Stimulated activated CD4-positive, alpha-beta T cell treated with anti-CD3 and anti-CD28 coated beads, Interleukin-4, amount 100 ng/mL, for 24 hours (primary cell): Measurements from ENCODE around the gene CCDC63.
"Not testable (repeated sequence)": the region's sequence is repeated elsewhere in the genome, so short reads cannot be mapped to it uniquely, and the experiment has no call there.

ENCODE experiments used
- DNase-seq: peaks from one replicate; pipeline ENCODE4 v3.0.0-alpha.2; 2020

CCDC63 gene

DNA sequence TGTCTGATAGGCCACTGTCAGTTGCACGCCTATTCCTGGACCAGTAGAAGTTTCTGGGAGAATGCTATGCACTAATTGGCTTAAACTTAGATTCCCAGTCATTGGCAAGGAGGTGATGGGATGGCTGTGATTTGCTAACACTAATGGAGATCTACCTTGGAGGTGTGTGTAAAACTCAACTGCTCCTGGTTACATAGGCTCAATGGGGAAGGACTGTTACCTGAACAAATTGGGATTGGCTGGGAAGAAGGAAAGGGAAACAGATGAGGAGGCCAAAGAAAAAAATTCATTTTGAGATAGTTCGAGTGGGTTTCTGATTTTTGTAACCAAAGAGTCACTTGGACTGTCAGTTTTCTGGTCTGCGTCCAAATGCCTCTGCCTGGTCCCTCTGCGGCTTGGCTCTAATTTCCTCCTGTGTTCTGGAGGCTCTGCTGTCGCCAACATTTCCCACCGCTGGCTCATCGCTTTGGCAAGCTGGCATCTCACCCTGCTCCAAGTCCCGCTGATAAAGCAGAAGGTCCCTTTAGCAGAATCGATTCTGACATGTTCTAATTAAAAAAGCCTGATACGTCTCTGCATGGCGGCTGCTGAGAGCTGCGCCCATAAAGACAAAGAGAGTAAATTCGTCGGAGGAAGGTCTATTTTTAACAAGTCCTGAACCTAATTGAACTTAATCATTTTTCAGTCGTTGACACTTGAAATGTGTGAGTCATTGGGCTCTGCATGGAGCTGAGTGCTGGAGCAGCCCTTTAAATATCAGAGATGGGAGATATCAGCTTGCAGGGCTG is 2.0 kb upstream of the CCDC63 start:
- DNase-seq: no peak

DNA sequence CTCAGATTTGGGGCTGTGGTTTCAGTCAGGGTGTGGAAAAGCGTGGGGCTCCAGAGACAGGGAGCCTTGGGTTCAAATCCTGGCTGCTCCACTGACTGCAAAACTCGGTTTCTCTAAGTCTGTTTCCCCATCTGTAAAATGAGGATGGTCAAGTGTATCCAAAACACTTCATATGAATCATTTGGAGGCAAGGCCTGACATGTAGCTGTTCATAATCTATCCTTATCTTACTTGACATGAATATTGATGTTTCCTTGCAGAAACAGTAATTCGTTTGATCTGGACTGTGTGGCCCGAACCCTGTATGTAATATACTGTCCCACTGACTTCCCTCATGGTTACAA is 1.5 kb upstream of the CCDC63 start:
- no peak for DNase-seq

DNA sequence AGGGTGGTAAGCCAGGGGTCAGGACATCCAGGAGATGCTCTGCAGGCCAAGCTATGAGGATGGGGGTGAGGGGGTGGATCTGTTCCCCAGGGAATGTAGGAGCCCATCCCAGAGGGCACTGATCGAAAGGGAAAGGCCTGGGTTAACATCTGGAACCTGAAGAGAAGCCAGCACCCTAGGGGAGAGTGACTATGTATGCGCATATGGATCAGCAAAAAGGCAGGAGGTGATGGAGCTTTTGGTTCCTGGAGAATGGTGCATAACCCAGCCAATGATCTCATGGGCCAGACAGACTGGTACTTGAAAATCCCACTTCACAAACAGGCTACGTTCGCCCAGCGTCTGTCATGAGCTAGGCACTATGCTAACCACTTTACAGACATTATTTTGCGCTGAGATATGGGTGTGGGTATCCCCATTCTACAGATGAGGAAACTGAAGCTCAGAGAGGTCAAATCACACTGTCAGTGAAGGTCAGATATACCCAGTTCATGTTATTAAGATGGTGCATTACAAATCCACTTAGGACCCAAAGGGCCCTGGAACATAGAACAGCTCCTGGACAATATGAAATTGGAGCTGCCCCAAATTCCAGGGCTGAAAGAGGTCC is 1.6 kb downstream of the CCDC63 start:
- no peak for DNase-seq

DNA sequence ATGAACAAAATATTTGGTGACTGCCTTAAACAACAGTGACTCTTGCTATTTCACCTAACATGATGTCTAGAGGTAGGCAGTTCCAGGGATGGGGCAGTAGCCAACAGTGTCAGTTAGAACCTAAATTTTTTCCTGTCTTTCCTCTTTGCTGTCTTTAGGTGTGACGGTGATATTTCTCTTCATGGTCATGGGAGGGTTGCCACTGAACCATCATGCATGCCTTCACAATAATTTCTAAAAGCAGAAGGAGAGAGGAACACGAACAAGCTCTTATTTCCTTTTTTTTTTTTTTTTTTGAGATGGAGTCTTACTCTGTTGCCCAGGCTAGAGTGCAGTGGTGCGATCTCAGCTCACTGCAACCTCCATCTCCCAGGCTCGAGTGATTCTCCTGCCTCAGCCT is 2.4 kb downstream of the CCDC63 start:
- no peak for DNase-seq

DNA sequence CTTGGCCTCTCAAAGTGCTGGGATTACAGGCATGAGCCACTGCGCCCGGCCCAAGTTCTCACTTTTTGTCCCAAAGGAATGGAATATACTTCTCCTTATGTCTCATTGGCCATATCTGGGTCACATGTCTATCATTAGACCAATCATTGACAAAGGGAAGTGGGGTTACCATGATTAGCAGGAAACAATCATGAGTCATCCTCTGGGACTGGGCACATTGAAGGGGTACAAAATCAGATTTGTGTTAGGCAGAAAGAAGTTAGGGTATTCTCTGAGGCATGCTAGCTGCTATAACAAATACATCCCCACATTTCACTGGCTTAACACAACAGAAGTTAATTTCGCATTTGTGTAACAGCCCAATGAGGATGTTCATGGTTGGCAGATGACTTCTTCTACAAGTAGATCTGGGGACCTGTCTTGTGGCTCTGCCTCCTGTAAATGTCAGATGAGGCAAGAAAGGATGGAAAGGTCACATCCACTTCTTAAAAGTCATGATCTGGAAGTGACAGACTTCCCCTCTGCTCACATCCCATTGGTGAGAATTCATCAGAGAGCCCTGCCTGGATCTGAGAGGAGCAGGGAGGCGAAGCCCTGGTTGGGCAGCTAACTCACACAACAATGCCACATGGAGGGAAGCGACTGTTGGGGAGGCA is 3.1 kb downstream of the CCDC63 start:
- DNase-seq: no peak

DNA sequence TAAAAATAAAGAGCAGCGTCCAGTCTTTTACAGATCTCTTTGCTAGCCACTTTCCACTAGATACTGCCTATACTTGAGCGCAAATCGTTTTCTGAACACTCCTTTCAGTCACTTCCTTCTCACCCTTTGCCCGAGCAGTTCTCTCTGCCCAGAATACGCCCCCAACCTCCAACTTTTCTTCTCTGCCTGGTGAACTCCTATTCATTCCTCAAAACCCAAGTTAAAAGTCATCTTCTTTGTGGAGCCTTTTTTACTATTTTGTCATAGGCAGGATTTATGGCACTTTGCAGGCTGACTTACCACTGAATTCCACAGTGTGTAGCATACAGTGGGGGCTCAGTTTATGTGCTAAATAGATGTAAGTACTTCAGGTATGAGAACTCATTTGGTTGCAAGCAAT is 4.0 kb downstream of the CCDC63 start:
- no peak for DNase-seq

DNA sequence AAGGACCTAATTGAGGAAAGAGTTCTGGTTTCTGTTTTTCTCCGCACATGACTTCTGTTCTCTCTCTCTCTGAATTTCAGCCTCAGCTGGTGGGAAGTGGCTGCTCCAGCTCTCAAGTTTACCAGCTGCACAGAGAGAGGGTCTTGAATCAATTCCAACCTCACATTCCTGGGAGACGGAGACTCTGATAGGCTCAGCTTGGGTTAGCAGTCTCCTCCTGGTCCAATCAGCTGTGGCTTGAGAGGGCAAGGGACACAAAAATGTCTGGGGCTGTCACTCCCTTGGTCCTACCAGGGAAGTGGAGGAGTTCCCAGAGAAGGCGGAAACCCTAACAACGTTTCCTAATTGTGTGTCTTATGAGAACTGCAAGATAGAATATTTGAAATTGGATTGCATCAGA is 7.0 kb downstream of the CCDC63 start:
- no peak for DNase-seq

DNA sequence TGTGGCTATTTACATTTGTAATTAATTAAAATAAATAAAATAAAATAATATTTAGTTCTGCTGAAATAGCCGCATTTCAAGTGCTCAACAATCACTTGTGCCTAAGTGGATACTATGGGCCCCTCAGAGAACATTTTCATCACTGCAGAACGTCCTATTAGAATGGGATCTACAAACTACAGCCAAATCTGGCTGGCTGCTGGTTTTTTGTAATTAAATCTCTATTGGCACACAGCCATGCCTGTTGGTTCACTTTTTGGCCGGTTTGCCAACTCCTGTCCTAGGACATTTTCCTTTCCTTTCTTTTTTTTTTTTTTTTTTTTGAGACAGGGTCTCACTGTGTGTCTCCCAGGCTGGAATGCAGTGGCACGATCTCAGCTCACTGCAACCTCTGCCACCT is 9.8 kb downstream of the CCDC63 start:
- no peak for DNase-seq

DNA sequence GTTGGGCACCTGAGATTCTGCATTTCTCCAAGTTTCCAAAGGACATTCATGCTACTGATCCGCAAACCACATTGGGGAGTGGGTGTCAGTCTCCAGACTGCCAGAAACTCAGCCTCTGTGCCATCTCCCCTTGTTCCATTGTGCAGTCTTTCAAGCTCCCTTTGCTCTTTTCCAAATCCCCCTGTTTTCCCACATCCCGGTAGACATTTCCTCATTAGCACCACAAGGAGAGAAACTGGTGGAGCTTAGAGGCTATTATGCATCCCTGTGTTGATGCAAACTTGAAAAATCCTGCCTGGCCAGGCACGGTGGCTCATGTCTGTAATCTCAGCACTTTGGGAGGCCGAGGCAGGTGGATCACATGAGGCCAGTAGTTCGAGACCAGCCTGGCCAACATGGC is 10.7 kb downstream of the CCDC63 start:
- DNase-seq: no peak

DNA sequence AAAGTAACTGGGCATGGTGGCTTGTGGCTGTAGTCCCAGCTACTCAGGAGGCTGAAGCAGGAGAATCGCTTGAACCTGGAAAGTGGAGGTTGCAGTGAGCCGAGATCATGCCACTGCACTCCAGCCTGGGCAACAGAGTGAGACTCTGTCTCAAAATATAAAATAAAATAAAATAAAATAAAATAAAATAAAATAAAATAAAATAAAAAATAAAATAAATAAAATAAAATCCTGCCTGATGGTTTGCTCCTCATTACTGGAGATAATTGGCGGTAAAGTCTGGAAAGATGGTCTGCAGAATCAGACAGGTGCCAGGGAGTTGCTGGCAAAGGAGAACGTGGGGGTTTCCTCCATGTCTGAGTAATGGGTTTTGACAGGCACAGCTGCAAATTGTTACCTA is 11.2 kb downstream of the CCDC63 start:
- DNase-seq: not testable (repeated sequence)

DNA sequence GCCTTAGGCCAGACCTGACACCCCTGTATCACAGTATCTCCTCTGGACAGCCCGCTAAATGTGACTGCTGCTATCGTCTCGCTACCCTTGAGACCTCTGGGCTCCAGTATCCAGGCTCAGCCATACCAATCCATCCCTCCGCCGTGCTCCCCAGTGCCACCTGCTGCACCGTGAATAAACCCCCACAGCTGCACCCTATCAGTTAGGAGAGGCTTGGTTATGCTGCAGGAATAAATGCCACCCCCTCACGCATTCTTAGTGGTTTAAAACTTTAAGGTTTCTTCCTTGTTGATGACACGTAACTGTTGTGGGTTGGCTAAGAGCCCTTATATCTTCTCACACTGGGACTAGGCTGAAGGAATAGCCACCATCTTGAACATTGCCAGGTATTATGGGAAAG is 12.1 kb downstream of the CCDC63 start:
- no peak for DNase-seq

DNA sequence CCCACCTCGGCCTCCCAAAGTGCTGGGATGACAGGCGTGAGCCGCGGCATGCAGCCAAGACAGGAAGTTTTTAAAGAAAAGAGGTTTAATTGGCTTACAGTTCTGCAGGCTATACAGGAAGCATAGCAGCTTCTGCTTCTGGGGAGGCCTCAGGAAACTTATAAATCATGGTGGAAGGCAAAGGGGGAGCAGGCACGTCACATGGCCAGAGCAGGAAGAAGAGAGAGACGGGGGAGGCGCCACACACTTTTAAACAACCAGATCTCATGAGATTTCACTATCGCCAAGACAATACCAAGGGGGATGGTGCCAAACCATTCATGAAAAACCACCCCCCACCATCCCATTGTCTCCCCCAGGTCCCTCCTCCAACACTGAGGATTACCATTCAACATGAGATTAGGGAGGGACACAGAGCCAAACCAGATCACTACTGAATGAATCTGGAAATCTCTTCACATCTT is 14.1 kb downstream of the CCDC63 start:
- no peak for DNase-seq

DNA sequence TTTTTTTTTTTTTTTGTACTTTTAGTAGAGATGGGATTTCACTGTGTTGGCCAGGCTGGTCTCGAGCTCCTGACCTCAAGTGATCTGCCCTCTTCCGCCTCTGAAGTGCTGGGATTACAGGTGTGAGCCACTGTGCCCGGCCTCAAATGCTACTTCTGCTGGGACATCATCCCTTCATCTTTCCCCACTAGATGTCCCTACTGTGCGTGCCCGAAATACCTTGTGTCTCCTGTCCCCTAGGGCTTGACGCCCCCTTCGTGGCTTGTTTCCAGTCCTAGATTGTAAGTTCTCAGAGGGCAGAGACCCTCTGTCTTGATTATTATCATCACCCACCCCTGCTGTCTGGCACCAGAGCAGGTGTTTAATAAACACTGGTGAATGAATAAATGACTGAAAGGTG is 14.9 kb downstream of the CCDC63 start:
- no peak for DNase-seq

DNA sequence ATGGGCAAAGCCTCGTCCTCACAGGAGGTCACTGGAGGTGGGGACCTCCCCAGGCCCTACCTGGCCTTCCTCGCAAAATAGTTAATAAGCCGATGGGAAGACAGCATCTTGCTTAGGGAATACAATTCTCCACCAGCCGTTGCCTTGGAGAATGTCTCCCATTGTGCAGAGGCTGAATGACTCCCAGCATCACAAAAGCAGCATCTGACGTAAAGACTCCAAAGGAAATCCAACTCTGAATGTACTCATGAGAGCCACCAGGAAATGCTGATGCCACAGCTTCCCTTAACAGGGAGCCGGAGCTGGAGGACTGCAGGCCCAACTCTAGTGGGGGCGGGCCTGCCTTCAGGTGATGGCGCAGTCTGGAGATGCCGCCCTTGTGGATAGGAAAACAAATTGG is 15.5 kb downstream of the CCDC63 start:
- no peak for DNase-seq

DNA sequence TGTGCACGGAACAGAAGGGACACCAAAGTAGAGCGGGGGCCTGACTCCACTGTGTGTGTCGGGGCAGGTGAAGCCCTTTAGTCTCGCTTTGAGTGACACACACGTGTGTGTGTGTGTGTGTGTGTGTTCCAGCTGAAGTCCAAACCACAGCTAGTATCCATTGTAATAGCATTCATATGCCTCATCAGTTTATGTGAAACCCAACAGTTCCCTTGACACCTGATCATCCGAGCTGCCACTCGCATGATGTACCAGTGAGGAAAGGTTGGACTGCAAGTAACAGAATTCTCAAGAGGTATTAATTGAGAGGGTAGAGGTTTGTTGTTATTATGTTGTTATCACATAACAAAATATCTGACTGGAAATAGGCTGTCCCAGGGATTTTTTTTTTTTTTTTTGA is 16.4 kb downstream of the CCDC63 start:
- DNase-seq: no peak

DNA sequence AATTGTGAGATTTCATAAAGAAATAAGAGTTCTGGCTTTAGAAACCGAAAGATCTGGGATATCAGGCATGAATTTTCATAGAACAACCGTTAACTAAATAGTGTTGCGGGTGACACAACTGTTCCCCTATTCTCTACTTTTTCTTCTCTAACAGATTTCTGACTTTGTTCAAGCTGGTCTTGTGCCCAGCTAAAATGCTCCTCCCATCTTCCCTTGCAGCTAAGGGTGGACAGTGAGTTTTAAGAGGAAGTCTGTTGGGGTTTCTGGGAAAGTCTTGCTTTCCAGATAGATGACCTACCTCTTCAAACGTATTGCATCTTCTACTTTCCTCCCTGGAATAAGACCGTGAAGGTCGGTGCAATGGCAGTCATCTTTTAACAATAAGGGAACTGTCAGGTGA is 18.7 kb downstream of the CCDC63 start:
- no peak for DNase-seq

DNA sequence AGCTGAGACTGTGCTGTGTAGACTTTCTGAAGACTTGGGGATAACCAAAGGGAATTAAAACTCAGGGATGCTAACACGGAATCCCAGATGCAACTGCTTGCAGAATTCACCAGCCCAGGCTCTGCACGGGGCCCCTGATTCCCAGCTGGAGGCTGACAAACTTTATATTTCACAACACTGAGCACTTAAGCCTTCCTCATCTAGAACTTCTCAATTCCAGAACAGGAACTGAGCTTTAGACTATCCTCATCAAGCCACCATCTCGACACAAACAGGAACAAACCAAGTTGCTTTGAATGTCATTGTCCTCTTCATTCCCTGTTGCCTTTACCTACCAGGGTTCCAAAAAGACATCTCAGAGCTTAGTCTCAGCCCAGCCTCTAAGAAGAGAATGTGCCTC is 22.2 kb downstream of the CCDC63 start:
- DNase-seq: no peak

DNA sequence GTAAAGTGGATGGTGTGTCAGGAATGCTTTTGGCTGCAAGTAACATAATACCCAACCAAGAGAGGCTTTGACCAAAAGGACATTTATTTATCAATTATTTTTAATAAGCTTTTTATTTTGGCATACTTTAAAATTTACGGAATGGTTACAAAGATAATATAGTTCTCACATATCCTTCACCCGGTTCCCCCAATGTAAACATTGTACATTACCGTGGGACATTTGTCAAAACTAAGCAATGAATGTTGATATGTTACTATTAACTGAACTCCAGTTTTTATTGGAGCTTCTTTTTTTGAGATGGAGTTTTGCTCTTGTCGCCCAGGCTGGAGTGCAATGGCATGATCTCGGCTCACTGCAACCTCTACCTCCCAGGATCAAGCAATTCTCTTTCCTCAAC is 23.0 kb downstream of the CCDC63 start:
- DNase-seq: no peak

DNA sequence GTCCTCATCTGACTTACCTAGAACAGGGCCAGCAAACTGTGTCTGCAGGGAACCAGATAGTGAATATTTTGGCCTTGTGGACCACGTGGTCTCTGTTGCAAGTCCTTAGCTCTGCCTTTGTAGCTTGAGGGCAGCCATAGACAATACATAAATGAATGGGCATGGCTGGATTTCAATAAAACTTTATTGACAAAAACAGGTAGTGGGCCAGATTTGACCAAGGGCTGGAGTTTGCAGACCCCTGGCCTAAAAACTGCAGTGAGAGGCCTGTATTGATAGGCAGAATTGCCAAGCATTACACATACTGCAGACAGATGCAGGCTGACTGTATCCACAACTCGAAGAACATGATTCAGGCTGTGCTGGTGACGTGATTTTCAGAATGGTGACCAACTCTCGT is 25.3 kb downstream of the CCDC63 start:
- no peak for DNase-seq

DNA sequence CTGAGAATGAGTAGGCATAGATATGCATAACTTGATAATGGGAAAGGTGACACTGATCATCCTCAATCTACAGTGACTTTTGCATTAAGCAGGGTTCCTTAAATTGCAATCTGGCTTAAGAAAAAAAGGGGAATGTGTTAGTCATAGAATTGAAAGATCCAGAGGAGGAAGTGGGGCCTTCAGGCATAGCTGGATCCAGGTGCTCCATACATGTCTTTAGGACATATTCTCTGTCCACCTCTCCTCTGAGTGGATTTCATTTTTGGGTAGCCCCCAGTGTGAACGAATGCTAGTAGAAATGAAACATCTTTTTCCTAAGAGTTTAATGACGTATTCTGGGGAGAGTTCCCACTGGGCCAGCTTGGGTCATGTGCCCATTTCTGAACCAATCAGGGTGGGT is 27.6 kb downstream of the CCDC63 start:
- DNase-seq: no peak

DNA sequence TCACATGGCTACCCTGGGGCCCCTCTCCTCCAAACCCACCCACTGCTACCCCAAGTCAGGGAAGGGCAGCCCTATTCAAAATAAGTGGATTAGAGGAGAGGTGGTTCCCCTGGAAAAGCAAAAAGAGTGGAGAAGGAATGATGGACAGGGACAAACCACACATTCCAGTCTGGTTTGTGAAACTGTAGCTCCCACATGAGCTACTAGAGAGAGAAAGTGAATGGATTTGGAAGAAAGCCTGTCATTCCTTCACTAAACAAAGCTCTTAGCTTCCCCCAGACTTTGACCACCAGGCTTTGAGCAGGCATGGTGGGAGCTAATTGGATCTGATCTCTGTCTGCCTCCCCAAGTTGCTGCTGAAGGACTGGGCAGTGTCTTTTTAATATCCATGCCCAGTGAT is 28.0 kb downstream of the CCDC63 start:
- DNase-seq: no peak

DNA sequence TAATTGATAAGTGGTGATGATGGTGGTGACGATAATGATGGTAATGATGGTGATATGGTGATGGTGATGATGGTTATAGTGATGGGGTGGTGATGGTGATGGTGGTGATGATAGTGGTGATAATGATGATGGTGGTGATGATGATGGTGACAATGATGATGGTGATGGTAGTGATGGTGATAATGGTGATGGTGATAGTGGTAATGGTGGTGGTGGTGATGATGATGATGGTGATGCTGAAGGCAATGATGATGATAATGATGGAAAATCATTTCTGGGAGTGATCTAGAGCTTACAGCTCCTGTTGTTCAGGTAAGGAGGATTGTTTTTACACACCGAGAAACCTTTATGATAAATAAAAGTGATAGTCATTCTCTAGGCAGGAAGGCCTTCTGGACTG is 33.9 kb downstream of the CCDC63 start:
- DNase-seq: no peak

DNA sequence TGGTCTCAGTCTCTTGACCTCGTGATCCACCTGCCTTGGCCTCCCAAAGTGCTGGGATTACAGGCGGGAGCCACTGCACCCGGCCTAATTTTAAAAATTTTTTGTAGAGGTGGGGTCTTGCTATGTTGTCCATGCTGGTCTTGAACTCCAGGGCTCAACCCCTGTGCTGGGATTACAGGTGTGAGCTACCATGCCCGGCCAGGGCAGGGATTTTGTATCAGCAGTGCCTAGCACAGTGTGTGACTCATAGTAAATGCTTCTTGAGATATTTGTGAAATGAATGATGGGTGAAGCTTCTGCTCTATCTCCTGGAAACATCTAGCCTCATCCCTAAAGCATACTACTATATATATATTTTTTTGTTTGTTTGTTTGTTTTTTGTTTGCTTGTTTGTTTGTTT is 36.5 kb downstream of the CCDC63 start:
- DNase-seq: no peak

DNA sequence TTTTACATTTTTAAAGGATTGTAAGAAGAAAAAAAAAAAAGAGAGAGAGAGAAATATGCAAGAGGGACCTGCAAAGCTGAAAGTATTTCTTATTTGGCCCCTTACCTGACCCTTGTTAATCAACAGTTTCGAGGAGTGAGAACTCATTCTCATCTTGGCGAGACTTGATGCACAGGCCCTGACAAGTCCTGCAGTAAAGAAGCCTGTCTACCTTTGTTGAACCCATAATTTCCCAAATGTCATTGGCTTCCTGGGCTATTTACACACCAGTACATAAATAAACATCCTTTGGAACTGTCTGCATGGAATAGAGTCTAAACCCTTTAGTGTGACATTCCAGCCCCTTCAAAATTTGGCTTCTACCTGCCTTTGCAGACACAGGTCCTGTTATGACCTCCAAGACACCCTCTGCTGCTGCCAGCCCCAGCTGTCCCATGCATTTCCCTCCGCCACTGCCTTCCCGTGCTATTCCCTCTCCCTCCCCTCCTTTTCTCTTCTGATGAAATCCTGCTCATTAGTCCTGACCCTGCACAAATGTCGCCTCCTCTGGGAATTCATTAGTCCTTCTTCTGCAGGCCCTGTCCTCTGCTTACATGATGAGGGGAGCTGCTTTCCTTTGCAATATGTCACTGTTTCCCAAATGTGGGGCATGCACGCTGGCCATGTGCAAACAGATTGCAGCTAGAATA is 38.5 kb downstream of the CCDC63 start:
- no peak for DNase-seq
